ENCODE data around the gene CFAP410. TPM values are rescaled to one million over a fixed set of nuclear protein-coding genes. Genes with fewer than 3 reads are reported as not detected.
A peak's percentile ranks its signal among the peaks of the same experiment; 100 is the strongest.

The CFAP410 gene
- total and polyA plus RNA-seq, 2 of the 13 experiments (the other 11 are each of a cell fraction or from before 2014, with no cell fraction given): 8.0 to 20.1 TPM

DNA sequence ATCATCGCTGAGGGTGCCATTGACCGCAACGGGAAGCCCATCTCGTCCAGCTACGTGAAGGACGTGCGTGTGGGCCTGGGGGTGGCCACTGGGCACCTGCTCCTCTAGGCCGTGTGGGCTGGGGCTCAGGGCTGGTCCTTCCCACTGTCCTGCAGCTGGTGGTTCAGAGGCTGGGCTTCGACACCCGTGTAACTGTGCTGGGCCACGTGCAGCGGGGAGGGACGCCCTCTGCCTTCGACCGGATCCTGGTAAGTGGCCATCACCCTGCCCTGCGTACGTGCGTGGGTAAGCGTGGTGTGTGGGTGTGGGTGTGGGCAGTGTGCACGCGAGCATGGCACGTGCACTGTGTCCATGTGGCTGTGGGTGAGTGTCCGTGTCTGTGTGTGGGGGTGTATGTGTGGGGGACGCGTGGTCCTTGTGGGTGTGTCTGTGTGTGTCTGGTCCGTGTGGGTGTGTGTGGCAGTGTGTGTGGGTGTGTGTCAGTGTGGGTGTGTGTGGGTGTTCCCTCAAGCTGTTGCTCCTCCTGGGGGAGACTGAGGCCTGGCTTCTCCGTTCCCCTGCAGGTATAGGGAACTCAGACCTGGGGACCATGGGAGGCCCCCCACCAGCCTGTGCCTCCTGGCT, 22.8 kb downstream of the CFAP410 start:
- CTCF ChIA-PET (ENCODE audit: low intra/inter-chr PET ratio, low total read pairs): no interaction called here

DNA sequence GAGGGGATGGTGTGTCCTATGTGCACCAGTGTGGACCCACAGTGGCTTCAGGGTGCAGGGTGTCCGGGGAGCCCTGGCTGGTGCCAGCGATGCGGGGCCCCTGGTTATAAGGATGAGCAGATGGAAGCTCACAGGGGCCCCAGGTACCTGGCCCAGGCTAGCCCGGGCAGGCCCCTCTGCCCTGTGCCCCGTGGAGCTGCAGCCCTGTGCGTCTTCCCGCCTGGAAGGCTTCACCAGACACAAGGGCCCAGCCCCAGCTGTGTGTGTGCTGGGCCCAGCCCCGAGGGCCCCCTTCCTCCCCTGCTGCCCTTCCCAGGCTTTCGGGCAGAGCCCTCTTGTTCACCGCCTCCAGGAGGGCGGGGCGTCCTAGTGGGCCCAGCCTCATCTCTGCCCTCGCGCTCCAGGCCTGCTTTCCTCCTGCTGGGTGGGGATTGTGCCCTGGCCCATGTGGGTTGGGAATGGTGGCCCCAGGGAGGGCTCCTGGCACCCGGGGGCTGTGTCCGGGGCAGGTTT, 23.4 kb downstream of the CFAP410 start:
- H4K20me1 ChIP-seq (ENCODE audit: insufficient read depth, low read length): no peaks in the 10 kb centered on the region
- ChIA-PET POLR2A (no interaction called here), CTCF (ENCODE audit: low intra/inter-chr PET ratio, low total read pairs) (no interaction called here)
- intact Hi-C loops (cut with micrococcal nuclease; ENCODE audit: unreplicated experiment) (no loop called here), in situ Hi-C loops (cut with HindIII; ENCODE audit: extremely low pct_ligation_motif_present, low pct_unique_long_range_greater_than_20kb) (no loop called here)
- no peaks in the 10 kb centered on the region for H3K27me3 ChIP-seq (ENCODE audit: control insufficient read depth in 1 of 2, insufficient read depth in 2 of 2, low read length in 2 of 2)
- DNase-seq (ENCODE audit: low spot score): no peak
- no peak for FAIRE-seq
- H3K4me2 ChIP-seq (ENCODE audit: low read depth, low read length): no peak overlapping the region
- H3K27ac ChIP-seq (ENCODE audit: extremely low read length, insufficient read depth, low read length): no peak overlapping the region
- 83% methylated on average over 3 of the region's 16 CpGs for WGBS (ENCODE audit: low lambda C conversion rate)
- H3K9me3 ChIP-seq (ENCODE audit: low read length): no peaks in the 10 kb centered on the region
- no peak overlapping the region for H3K9ac ChIP-seq (ENCODE audit: insufficient read depth, low read depth, low read length)
- H2AFZ ChIP-seq (ENCODE audit: low read length): no peak overlapping the region
- BruUV-seq (replicated peaks): no TSS peak
- peaks cover 38 to 59% of the 10 kb centered on the region in 2 experiments; a peak in 4 of 5 replicates for H3K36me3 ChIP-seq (replicated peaks in 1 of 2; ENCODE audit: control insufficient read depth in 1 of 2, insufficient read depth in 2 of 2, low read length in 2 of 2)
- no peak for ATAC-seq
- H3K79me2 ChIP-seq (ENCODE audit: insufficient read depth, low read length): no peaks in the 10 kb centered on the region
- H3K4me3 ChIP-seq (replicated peaks in 1 of 3; ENCODE audit: insufficient read depth in 1 of 3, low read depth in 2 of 3, low read length in 3 of 3): no peak overlapping the region
- H3K4me1 ChIP-seq (ENCODE audit: insufficient read depth, low read length): no peaks in the 10 kb centered on the region
- TF ChIP-seq RBFOX2 (IDR thresholded peaks at IDR 0.05; ENCODE audit: low read depth, low read length) (0 out of 2 replicates have a peak, but pooled peaks have one; percentile 18), SALL2 (CRISPR knock-in tag; IDR thresholded peaks at IDR 0.05) (no peak), AGO2 (optimal IDR thresholded peaks at IDR 0.05; ENCODE audit: low read depth, low read length) (no peak), SMARCC2 (IDR thresholded peaks at IDR 0.05) (no peak), NFYB (CRISPR knock-in tag; IDR thresholded peaks at IDR 0.05) (no peak), SMAD3 (CRISPR knock-in tag; IDR thresholded peaks at IDR 0.05) (no peak), TBX2 (CRISPR knock-in tag; IDR thresholded peaks at IDR 0.05; ENCODE audit: borderline replicate concordance) (no peak)
- TF ChIP-seq, protein P1, sequence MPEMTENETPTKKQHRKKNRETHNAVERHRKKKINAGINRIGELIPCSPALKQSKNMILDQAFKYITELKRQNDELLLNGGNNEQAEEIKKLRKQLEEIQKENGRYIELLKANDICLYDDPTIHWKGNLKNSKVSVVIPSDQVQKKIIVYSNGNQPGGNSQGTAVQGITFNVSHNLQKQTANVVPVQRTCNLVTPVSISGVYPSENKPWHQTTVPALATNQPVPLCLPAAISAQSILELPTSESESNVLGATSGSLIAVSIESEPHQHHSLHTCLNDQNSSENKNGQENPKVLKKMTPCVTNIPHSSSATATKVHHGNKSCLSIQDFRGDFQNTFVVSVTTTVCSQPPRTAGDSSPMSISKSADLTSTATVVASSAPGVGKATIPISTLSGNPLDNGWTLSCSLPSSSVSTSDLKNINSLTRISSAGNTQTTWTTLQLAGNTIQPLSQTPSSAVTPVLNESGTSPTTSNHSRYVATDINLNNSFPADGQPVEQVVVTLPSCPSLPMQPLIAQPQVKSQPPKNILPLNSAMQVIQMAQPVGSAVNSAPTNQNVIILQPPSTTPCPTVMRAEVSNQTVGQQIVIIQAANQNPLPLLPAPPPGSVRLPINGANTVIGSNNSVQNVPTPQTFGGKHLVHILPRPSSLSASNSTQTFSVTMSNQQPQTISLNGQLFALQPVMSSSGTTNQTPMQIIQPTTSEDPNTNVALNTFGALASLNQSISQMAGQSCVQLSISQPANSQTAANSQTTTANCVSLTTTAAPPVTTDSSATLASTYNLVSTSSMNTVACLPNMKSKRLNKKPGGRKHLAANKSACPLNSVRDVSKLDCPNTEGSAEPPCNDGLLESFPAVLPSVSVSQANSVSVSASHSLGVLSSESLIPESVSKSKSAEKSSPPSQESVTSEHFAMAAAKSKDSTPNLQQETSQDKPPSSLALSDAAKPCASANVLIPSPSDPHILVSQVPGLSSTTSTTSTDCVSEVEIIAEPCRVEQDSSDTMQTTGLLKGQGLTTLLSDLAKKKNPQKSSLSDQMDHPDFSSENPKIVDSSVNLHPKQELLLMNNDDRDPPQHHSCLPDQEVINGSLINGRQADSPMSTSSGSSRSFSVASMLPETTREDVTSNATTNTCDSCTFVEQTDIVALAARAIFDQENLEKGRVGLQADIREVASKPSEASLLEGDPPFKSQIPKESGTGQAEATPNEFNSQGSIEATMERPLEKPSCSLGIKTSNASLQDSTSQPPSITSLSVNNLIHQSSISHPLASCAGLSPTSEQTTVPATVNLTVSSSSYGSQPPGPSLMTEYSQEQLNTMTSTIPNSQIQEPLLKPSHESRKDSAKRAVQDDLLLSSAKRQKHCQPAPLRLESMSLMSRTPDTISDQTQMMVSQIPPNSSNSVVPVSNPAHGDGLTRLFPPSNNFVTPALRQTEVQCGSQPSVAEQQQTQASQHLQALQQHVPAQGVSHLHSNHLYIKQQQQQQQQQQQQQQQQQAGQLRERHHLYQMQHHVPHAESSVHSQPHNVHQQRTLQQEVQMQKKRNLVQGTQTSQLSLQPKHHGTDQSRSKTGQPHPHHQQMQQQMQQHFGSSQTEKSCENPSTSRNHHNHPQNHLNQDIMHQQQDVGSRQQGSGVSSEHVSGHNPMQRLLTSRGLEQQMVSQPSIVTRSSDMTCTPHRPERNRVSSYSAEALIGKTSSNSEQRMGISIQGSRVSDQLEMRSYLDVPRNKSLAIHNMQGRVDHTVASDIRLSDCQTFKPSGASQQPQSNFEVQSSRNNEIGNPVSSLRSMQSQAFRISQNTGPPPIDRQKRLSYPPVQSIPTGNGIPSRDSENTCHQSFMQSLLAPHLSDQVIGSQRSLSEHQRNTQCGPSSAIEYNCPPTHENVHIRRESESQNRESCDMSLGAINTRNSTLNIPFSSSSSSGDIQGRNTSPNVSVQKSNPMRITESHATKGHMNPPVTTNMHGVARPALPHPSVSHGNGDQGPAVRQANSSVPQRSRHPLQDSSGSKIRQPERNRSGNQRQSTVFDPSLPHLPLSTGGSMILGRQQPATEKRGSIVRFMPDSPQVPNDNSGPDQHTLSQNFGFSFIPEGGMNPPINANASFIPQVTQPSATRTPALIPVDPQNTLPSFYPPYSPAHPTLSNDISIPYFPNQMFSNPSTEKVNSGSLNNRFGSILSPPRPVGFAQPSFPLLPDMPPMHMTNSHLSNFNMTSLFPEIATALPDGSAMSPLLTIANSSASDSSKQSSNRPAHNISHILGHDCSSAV (CRISPR knock-in tag; IDR thresholded peaks at IDR 0.05; ENCODE audit: borderline replicate concordance): no peak

More for the DNA sequence above, 22.8 kb downstream of the CFAP410 start:
- Histone ChIP-seq H3K4me2 (ENCODE audit: low read depth, low read length) (no peak overlapping the region), H3K27me3 (ENCODE audit: control insufficient read depth in 1 of 2, insufficient read depth in 2 of 2, low read length in 2 of 2) (no peaks in the 10 kb centered on the region), H3K36me3 (replicated peaks in 1 of 2; ENCODE audit: control insufficient read depth in 1 of 2, insufficient read depth in 2 of 2, low read length in 2 of 2) (peaks cover 32 to 55% of the 10 kb centered on the region in 2 experiments; a peak in 4 of 5 replicates), H3K27ac (ENCODE audit: extremely low read length, insufficient read depth, low read length) (no peak overlapping the region), H3K4me1 (ENCODE audit: insufficient read depth, low read length) (no peaks in the 10 kb centered on the region), H3K79me2 (ENCODE audit: insufficient read depth, low read length) (no peaks in the 10 kb centered on the region), H4K20me1 (ENCODE audit: insufficient read depth, low read length) (no peaks in the 10 kb centered on the region), H3K9me3 (ENCODE audit: low read length) (no peaks in the 10 kb centered on the region), H3K9ac (ENCODE audit: insufficient read depth, low read depth, low read length) (no peak overlapping the region), H2AFZ (ENCODE audit: low read length) (no peak overlapping the region), H3K4me3 (replicated peaks in 1 of 3; ENCODE audit: insufficient read depth in 1 of 3, low read depth in 2 of 3, low read length in 3 of 3) (no peak overlapping the region)
- FAIRE-seq (no peak), DNase-seq (ENCODE audit: low spot score) (no peak), ATAC-seq (no peak)
- no TSS peak for BruUV-seq (replicated peaks)
- in situ Hi-C loops (cut with HindIII; ENCODE audit: extremely low pct_ligation_motif_present, low pct_unique_long_range_greater_than_20kb) (no loop called here), intact Hi-C loops (cut with micrococcal nuclease; ENCODE audit: unreplicated experiment) (no loop called here)
- POLR2A ChIA-PET: no interaction called here
- 97% methylated on average over 16 of the region's 27 CpGs for WGBS (ENCODE audit: low lambda C conversion rate)
- TF ChIP-seq ZNF777 (CRISPR knock-in tag; IDR thresholded peaks at IDR 0.05): no peak
- TF ChIP-seq RXRA (CRISPR knock-in tag; IDR thresholded peaks at IDR 0.05): 0 out of 2 replicates have a peak, but pooled peaks have one; percentile 4
- 0 out of 4 replicates have a peak, but pooled peaks of 1 of the 2 experiments have one; percentile 33 for TF ChIP-seq POLR2A (IDR thresholded peaks at IDR 0.05; ENCODE audit: insufficient read depth in 1 of 2, low read depth in 2 of 2, low read length in 2 of 2)
